ENCODE results near the gene ZFHX3.

The ZFHX3 gene

GRCh38 chr16:72956124-72957064 lies 91.5 kb downstream of the ZFHX3 start:
- DNase-seq (ENCODE audit: low read depth in 3 of 3) = no peak

- DNase-seq (ENCODE audit: low read depth in 3 of 3) = no peak
Measured at GRCh38 chr16:72952811-72953271, 95.1 kb downstream of the ZFHX3 start.

GRCh38 chr16:72952404-72952803 lies 95.5 kb downstream of the ZFHX3 start:
- DNase-seq (ENCODE audit: low read depth in 3 of 3) = no peak

GRCh38 chr16:72951916-72952315 lies 96.0 kb downstream of the ZFHX3 start:
- no peak for DNase-seq (ENCODE audit: low read depth in 3 of 3)

- DNase-seq (ENCODE audit: low read depth in 3 of 3) = no peak
Measured at GRCh38 chr16:72950669-72951068, 97.3 kb downstream of the ZFHX3 start.

GRCh38 chr16:72948238-72948829 lies 99.6 kb downstream of the ZFHX3 start:
- DNase-seq (ENCODE audit: low read depth in 3 of 3) = no peak

- DNase-seq (ENCODE audit: low read depth in 3 of 3) = no peak
Measured at GRCh38 chr16:72947379-72948237, 100.3 kb downstream of the ZFHX3 start.

GRCh38 chr16:72946474-72947194 lies 101.3 kb downstream of the ZFHX3 start:
- no peak for DNase-seq (ENCODE audit: low read depth in 3 of 3)

- no peak for DNase-seq (ENCODE audit: low read depth in 3 of 3)
Measured at GRCh38 chr16:72946063-72946462, 101.9 kb downstream of the ZFHX3 start.

- DNase-seq (ENCODE audit: low read depth in 3 of 3) = no peak
Measured at GRCh38 chr16:72945611-72946010, 102.3 kb downstream of the ZFHX3 start.

GRCh38 chr16:72944757-72945485 lies 103.0 kb downstream of the ZFHX3 start:
- no peak for DNase-seq (ENCODE audit: low read depth in 3 of 3)

- no peak for DNase-seq (ENCODE audit: low read depth in 3 of 3)
Measured at GRCh38 chr16:72942021-72942420, 105.9 kb downstream of the ZFHX3 start.

GRCh38 chr16:72940886-72941285 lies 107.0 kb downstream of the ZFHX3 start:
- no peak for DNase-seq (ENCODE audit: low read depth in 3 of 3)

- no peak for DNase-seq (ENCODE audit: low read depth in 3 of 3)
Measured at GRCh38 chr16:72939247-72939646, 108.7 kb downstream of the ZFHX3 start.

- no peak for DNase-seq (ENCODE audit: low read depth in 3 of 3)
Measured at GRCh38 chr16:72938795-72939164, 109.1 kb downstream of the ZFHX3 start.

GRCh38 chr16:72937916-72938794 lies 109.8 kb downstream of the ZFHX3 start:
- no peak for DNase-seq (ENCODE audit: low read depth in 3 of 3)

- no peak for DNase-seq (ENCODE audit: low read depth in 3 of 3)
Measured at GRCh38 chr16:72937360-72937759, 110.6 kb downstream of the ZFHX3 start.

GRCh38 chr16:72936408-72936807 lies 111.5 kb downstream of the ZFHX3 start:
- no peak for DNase-seq (ENCODE audit: low read depth in 3 of 3)

GRCh38 chr16:72935896-72936295 lies 112.0 kb downstream of the ZFHX3 start:
- no peak for DNase-seq (ENCODE audit: low read depth in 3 of 3)

Measured in stimulated activated CD4-positive, alpha-beta T cell treated with anti-CD3 and anti-CD28 coated beads, TNF-alpha, amount 100 ng/mL, for 4 hours (primary cell).